Measurements from ENCODE around the gene EIF2S2.
A peak's percentile ranks its signal among the peaks of the same experiment; 100 is the strongest.

EIF2S2 gene

GRCh38 chr20:34061695-34062094 is 50.3 kb downstream of the EIF2S2 start:
- DNase-seq = no peak

GRCh38 chr20:34060970-34061369 is 51.1 kb downstream of the EIF2S2 start:
- DNase-seq = no peak

GRCh38 chr20:34058831-34059230 is 53.2 kb downstream of the EIF2S2 start:
- peak; percentile 19 for DNase-seq

DNA sequence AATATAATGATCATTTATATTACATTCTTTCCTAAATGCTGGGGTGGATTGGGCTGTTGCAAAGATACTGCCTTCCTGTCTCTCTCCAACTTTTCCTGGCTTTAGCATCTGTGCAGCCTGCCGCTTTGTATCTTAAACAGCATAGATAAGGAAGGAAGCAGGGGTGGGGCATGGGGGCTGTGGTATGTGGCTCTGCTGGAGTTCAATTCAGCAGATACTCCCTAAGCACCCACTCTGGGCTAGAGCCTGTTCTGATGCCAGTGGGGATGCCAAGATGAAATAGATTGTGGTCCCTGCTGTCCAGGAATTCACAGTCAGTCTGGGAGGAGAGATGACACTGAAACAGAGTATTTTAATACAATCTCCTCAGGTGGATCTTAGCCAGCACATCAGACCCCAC is 56.8 kb downstream of the EIF2S2 start:
- no peak for DNase-seq

DNA sequence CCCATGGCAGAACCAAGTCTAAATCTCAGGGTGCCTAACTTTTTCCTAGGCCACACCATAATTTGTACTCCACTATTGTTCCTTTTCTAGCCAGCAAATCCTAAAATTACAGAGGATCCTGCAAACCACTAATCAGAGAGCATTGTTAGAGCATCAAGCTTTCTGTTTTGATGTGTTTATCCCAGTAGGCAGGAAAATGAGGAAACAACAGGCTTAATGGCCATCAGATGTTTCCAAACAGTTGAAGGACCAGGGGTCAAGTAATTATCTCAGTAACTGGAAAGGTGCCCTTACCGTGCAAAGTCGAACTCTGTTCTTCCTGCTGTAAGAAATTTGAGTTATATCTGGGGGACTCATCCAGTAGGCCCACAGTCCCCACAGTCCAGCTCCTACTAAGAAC is 59.6 kb downstream of the EIF2S2 start:
- no peak for DNase-seq

DNA sequence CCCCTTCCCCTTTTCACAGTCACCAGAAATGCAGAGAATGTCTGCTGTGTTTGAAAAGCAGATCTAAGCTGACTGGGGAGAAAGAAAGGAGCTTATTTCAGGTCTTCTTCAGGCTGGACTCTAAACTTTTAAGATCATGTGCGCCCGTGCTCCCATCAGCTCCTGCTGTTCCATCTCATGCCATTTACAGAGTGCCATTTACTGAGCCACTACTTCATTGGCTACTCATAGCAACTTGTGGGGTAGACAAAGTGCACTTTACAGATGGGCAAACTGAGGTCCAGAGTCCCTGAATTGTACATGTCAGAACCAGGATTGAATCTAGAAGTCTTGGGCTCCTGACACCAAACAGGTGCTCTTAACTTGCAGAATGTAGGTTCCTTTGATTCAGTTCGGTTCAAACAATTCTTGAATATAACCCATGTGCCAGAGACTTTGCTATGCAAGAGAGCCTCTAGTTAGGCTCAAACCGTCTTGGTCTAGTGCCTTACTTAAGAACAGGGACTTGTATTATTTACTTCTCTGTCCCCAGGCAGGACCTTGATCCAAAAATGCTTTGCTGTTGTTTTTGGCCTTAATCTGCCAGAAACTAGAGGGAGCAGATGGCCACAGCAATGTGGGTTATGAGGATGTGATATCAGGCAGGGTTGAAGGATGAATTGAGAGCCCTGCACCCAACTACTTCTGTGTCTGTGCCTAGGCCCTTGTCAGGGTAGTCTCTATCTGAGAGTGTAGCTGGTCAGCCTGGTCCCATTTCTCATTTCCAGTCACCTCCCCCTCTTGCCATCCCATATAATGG is 61.9 kb downstream of the EIF2S2 start:
- DNase-seq = no peak

DNA sequence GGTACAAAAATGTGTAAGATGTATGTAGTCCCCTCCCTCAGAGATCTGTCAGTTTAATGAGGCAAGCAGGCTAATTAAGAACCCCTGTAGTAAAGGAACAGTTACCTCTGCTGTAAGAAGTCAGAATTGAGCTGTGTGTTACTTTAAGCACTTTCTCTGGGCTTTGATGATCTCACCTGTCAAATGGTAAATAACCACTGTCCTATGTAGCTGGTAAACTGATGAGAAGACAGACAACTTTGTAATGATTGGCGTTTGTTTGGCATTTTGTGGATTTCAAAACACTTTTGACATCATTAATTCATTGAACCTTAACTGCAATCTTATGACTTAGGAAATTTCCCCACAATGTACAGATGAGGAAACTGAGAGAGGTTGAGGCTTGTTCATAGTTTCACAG is 62.7 kb downstream of the EIF2S2 start:
- no peak for DNase-seq

- DNase-seq = no peak
Observed at GRCh38 chr20:34047917-34048316, 64.1 kb downstream of the EIF2S2 start.

DNA sequence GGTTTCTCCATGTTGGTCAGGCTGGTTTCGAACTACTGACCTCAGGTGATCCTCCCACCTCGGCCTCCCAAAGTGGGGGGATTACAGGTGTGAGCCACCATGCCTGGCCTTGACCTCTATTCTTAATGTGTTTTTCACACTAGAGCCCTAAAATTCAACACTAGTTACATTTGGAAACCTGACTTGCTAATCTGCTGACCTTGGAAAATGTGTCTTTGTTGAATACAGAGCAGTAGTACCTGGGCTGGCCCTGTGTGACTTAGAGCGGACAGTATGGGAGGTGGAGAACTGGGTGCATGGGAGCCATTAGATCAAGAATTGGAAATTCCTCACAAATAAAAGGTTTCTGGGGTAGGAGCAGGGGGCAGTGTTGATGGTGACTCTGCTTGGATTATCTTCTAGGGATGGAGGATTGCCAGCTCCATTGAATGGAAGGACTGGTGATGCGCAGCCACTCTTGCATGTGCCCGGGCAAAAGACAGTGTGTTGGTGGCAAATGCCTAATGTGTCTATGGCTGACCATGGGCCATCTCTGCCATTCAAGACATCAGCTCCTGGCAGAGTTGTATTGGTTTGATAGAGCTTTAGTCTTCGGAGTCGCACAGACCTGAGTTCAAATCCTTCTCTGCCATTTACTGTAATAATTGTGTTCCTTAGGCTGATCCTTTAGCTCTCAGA is 64.9 kb downstream of the EIF2S2 start:
- no peak for DNase-seq

- no peak for DNase-seq
Observed at GRCh38 chr20:34045930-34046725, 65.9 kb downstream of the EIF2S2 start.

GRCh38 chr20:34045294-34045693 is 66.7 kb downstream of the EIF2S2 start:
- DNase-seq = no peak

GRCh38 chr20:34043025-34043424 is 69.0 kb downstream of the EIF2S2 start:
- DNase-seq = no peak

GRCh38 chr20:34042262-34042661 is 69.8 kb downstream of the EIF2S2 start:
- no peak for DNase-seq

DNA sequence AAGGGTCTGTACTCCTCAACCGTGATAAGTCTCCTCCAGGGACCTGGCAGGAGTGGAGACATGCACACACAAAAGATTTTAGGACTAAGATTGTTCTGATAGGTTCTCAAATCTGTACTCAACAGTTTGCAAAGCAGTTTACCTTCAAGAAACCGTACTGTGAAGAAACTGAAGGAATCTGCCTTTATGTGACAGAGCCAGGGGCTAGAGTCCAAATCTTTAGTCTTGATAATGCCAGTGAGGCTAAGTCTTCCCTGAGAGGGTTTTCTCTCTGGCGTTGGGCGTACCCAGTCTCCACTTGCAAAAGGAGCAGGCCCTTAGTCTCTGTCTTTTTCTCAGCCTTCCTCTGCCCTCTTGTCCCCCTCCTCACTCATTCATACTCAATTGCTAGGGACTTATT is 70.8 kb downstream of the EIF2S2 start:
- DNase-seq = no peak

GRCh38 chr20:34040300-34040995 is 71.6 kb downstream of the EIF2S2 start:
- no peak for DNase-seq

Data from activated CD4-positive, alpha-beta T cell treated with anti-CD3 and anti-CD28 coated beads, Interleukin-10, Interleukin-2, amounts not matched to agents 100 ng/mL and 50 ng/mL, durations not matched to agents 16 hours and 8 hours (primary cell).